NCI-H1436 treated with DMSO at 0.1 percent for 48 hours (cell line): ENCODE results near the gene PIGS.
A peak's percentile ranks its signal among the peaks of the same experiment; 100 is the strongest.
"Not testable (repeated sequence)": the region's sequence is repeated elsewhere in the genome, so short reads cannot be mapped to it uniquely, and the experiment has no call there.

ENCODE experiments used
- DNase-seq: peaks from one replicate; lab custom pipeline; 2025; lab: John Stamatoyannopoulos, UW

Gene PIGS

GRCh38 chr17:28578246-28579195, 7.2 kb upstream of the PIGS start:
- DNase-seq = no peak

GRCh38 chr17:28577466-28577824, 6.1 kb upstream of the PIGS start:
- DNase-seq = no peak

GRCh38 chr17:28576758-28577465, 5.6 kb upstream of the PIGS start, which contains the start of gene ALDOC:
TSS of gene ALDOC (minus strand) at chr17:28576895. CDS start at chr17:28575532, 1,363 bp downstream.
- peak; percentile 95 for DNase-seq

GRCh38 chr17:28576016-28576415, 4.7 kb upstream of the PIGS start:
- not testable (repeated sequence) for DNase-seq

- no peak for DNase-seq
These were observed 3.9 kb upstream of the PIGS start for GRCh38 chr17:28575126-28575795.

GRCh38 chr17:28574526-28574925, 3.2 kb upstream of the PIGS start:
- DNase-seq = no peak

GRCh38 chr17:28573966-28574480, 2.7 kb upstream of the PIGS start:
- no peak for DNase-seq

GRCh38 chr17:28573521-28573920, 2.2 kb upstream of the PIGS start:
- no peak for DNase-seq

- no peak for DNase-seq
These were observed 1.7 kb upstream of the PIGS start for GRCh38 chr17:28573040-28573380.

- no peak for DNase-seq
These were observed 1.1 kb upstream of the PIGS start for GRCh38 chr17:28572259-28573039.

- DNase-seq = no peak
These were observed 486 bp downstream of the PIGS start for GRCh38 chr17:28570716-28571360.

GRCh38 chr17:28569446-28569845, 1.9 kb downstream of the PIGS start:
- no peak for DNase-seq

GRCh38 chr17:28567604-28568003, 3.7 kb downstream of the PIGS start:
- DNase-seq = no peak

- no peak for DNase-seq
These were observed 7.8 kb downstream of the PIGS start for GRCh38 chr17:28563475-28563874.

- no peak for DNase-seq
These were observed 16.3 kb downstream of the PIGS start for GRCh38 chr17:28555022-28555421.

GRCh38 chr17:28554565-28554964, 16.8 kb downstream of the PIGS start:
- DNase-seq = no peak

- DNase-seq = no peak
These were observed 18.3 kb downstream of the PIGS start for GRCh38 chr17:28553000-28553505.

GRCh38 chr17:28552176-28552999, 18.9 kb downstream of the PIGS start, which contains the start of gene UNC119:
TSS of gene UNC119 (minus strand) at chr17:28552624. CDS start at chr17:28552557, 67 bp downstream.
- DNase-seq = no peak

GRCh38 chr17:28551421-28552175, 19.7 kb downstream of the PIGS start:
- no peak for DNase-seq
